Progenitor cell of endocrine pancreas (in vitro differentiated cells): ENCODE results near the gene C2CD4C. TPM values are rescaled to one million over a fixed set of nuclear protein-coding genes. Genes with fewer than 3 reads are reported as not detected.

Source experiments
- DNase-seq: peaks from one replicate; pipeline ENCODE4 v3.0.0; 2021; ENCODE audit warnings: low spot score; ENCODE audit not compliant: unreplicated experiment
- H3K27ac Mint-ChIP-seq: 2 replicates; pipeline ENCODE4 v1.8.0; 2021; ENCODE audit warnings: mild to moderate bottlenecking, moderate library complexity, mixed read lengths
- H3K27me3 Mint-ChIP-seq: 2 replicates; pipeline ENCODE4 v1.8.0; 2021; ENCODE audit warnings: mixed read lengths
- H3K36me3 Mint-ChIP-seq: 2 replicates; pipeline ENCODE4 v1.8.0; 2022; ENCODE audit warnings: mixed read lengths; ENCODE audit not compliant: insufficient read depth
- H3K4me1 Mint-ChIP-seq: 2 replicates; pipeline ENCODE4 v1.8.0; 2021; ENCODE audit warnings: low read depth, mixed read lengths
- H3K4me3 Mint-ChIP-seq: 2 replicates; pipeline ENCODE4 v1.8.0; 2021; ENCODE audit warnings: low read depth, mild to moderate bottlenecking, moderate library complexity, mixed read lengths
- H3K9me3 Mint-ChIP-seq: 2 replicates; pipeline ENCODE4 v1.8.0; 2021; ENCODE audit warnings: low read depth, mixed read lengths
- CTCF ChIP-seq: fragments of 200-600 bp; sonication (generic); IDR thresholded peaks from one replicate; pipeline ENCODE4 v1.5.0; 2021; ENCODE audit warnings: antibody characterized with exemption, mild to moderate bottlenecking; ENCODE audit not compliant: unreplicated experiment
- long read RNA-seq: library from polyadenylated mRNA; unstranded; transcript quantifications from one replicate; pipeline ENCODE4 v2.0.0, GENCODE V29; 2020
- total RNA-seq: library from RNA; stranded (reverse); gene quantifications from 2 replicates; pipeline ENCODE4 v1.2.1, GENCODE V29; 2021

The C2CD4C gene
- 13.2 and 13.8 TPM in 2 replicates for total RNA-seq
- long read RNA-seq = 0 reads

DNA sequence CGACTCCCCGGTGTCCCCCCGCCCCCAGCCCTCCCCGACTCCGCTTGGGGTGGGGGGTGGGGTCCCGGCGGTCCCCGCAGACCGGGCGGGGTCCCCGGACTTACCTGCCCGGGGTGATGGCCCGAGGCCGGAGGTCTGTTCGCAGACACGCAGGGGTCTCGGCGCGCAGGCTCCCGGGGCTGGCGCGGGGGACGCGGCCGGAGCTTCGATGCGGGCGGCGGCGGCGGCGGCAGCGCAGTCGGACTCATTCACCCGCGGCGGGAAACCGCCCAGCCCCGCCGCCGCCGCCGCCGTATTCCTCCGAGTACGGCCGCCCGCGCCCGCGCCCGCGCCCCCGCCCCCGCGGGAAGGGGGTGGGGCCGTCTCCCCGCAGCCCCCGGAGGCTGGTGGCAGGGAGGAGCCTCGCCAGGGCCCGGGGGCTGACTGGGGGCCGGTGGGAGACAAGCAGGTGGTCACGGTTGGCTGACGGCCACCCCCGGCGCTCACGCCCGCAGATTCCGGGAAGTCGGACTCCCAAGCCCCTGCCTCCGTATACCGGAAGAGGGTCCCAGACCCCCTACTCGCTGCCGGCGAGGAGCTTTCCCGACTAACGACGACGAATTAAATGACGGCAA lies at the start of gene C2CD4C:
Gene C2CD4C (minus strand): TSS at position 246 of the 614 bp plus-strand sequence. CDS start 786 bp downstream, outside the sequence.
- no peak for TF ChIP-seq CTCF
- DNase-seq = no peak
- peak within 1 kb of the TSS; percentile 84 for H3K4me3 Mint-ChIP-seq
- H3K27me3 Mint-ChIP-seq = no peaks in the 10 kb centered on the region
- H3K27ac Mint-ChIP-seq = peak within 1 kb of the TSS; percentile 96
- no peaks in the 10 kb centered on the region for H3K36me3 Mint-ChIP-seq
- H3K9me3 Mint-ChIP-seq = no peaks in the 10 kb centered on the region
- peaks cover 18% of the 10 kb centered on the region for H3K4me1 Mint-ChIP-seq

DNA sequence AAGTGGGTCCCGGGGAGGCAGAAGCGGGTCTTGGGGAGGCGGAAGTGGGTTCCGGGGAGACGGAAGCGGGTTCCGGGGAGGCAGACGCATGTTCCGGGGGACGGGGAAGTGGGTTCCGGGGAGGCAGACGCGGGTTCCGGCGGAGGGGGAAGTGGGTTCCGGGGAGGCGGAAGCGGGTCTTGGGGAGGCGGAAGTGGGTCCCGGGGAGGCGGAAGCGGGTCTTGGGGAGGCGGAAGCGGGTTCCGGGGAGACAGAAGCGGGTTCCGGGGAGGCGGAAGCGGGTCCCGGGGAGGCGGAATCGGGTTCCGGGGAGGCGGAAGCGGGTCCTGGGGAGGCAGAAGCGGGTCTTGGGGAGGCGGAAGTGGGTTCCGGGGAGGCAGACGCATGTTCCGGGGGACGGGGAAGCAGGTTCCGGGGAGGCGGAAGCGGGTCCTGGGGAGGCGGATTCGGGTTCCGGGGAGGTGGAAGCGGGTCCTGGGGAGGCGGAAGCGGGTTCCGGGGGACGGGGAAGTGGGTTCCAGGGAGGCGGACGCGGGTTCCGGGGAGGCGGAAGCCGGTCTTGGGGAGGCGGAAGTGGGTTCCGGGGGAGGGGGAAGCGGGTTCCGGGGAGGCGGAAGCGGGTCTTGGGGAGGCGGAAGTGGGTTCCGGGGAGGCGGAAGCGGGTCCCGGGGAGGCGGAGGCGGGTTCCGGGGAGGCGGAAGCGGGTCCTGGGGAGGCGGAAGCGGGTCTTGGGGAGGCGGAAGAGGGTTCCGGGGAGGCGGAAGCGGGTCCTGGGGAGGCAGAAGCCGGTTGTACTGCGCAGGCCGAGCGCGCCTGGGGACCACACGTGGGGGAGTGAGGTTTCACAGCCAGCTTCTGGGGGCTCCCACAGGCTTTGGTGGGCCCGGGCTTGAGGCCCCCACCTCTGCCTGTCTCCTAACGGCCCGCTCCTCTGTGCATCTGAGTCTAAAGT lies 49.4 kb upstream of the C2CD4C start:
- peaks cover 4% of the 10 kb centered on the region for H3K4me1 Mint-ChIP-seq
- no peaks in the 10 kb centered on the region for H3K9me3 Mint-ChIP-seq
- H3K27me3 Mint-ChIP-seq = no peaks in the 10 kb centered on the region
- H3K36me3 Mint-ChIP-seq = peaks cover 18% of the 10 kb centered on the region
- H3K4me3 Mint-ChIP-seq = no peak overlapping the region
- DNase-seq = no peak
- TF ChIP-seq CTCF = no peak
- no peak overlapping the region for H3K27ac Mint-ChIP-seq

DNA sequence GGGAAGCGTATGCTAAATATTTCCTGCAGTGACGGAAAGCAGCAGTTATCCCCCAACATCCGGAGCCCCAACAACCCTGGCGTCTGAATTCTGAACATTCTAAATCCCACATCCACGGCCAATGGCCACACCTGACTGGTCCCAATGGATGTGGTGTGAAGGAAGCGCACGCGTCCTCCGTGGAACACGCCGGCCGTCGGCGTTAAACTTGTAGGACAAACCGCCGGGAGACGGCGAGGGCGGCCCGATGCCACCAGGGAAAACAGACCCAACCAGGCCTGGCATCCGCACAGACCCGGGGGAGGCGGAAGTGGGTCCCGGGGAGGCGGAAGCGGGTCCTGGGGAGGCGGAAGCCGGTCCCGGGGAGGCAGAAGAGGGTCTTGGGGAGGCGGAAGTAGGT lies 48.7 kb upstream of the C2CD4C start:
- Mint-ChIP-seq H3K4me3 (no peak overlapping the region), H3K36me3 (peaks cover 23% of the 10 kb centered on the region), H3K27ac (peak overlapping the region; percentile 51), H3K4me1 (peaks cover 4% of the 10 kb centered on the region), H3K27me3 (no peaks in the 10 kb centered on the region), H3K9me3 (no peaks in the 10 kb centered on the region)
- no peak for DNase-seq
- TF ChIP-seq CTCF = no peak

DNA sequence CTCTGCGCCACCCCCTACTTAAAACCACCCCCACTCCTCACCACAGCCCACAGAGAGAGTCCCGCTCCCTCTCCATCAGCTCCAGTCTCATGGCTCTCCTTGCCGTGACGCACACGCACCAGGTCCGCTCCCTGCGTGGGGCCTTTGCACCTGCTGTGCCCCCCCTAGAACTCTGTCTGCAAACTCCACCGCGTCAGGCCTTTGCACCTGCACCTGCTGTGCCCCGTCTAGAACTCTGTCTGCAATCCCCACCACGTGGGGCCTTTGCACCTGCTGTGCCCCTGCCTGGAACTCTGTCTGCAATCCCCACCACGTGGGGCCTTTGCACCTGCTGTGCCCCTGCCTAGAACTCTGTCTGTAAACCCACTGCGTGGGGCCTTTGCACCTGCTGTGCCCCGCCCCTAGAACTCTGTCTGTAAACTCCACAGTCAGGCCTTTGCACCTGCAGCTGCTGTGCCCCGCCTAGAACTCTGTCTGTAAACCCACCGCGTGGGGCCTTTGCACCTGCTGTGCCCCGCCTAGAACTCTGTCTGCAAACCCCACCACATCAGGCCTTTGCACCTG lies 47.7 kb upstream of the C2CD4C start:
- H3K27ac Mint-ChIP-seq = peak overlapping the region; percentile 45
- no peaks in the 10 kb centered on the region for H3K27me3 Mint-ChIP-seq
- no peaks in the 10 kb centered on the region for H3K9me3 Mint-ChIP-seq
- no peak for TF ChIP-seq CTCF
- DNase-seq = no peak
- peaks cover 29% of the 10 kb centered on the region for H3K36me3 Mint-ChIP-seq
- H3K4me3 Mint-ChIP-seq = no peak overlapping the region
- H3K4me1 Mint-ChIP-seq = peaks cover 4% of the 10 kb centered on the region

- no peak overlapping the region for H3K4me3 Mint-ChIP-seq
- no peaks in the 10 kb centered on the region for H3K9me3 Mint-ChIP-seq
- TF ChIP-seq CTCF = no peak
- H3K27ac Mint-ChIP-seq = no peak overlapping the region
- no peak for DNase-seq
- peaks cover 4% of the 10 kb centered on the region for H3K4me1 Mint-ChIP-seq
- no peaks in the 10 kb centered on the region for H3K27me3 Mint-ChIP-seq
- peaks cover 35% of the 10 kb centered on the region for H3K36me3 Mint-ChIP-seq
Observed at GRCh38 chr19:455851-456546, 47.1 kb upstream of the C2CD4C start.
